Hepatocyte (in vitro differentiated cells): ENCODE measurements around the gene TET2. TPM values are rescaled to one million over a fixed set of nuclear protein-coding genes. Genes with fewer than 3 reads are reported as not detected.

Experiments used
- DNase-seq: peaks from one replicate; pipeline ENCODE4 v3.0.0-alpha.2; 2016; ENCODE audit warnings: low spot score
- H2AFZ ChIP-seq: fragments of 200-600 bp; sonication (generic); 2 replicates; pipeline ENCODE4 v1.6.0; 2016; ENCODE audit warnings: antibody characterized with exemption, mild to moderate bottlenecking
- H3K27ac ChIP-seq: fragments of 200-600 bp; sonication (generic); 2 replicates; pipeline ENCODE4 v1.5.1; 2016; ENCODE audit warnings: mild to moderate bottlenecking
- H3K27me3 ChIP-seq: fragments of 200-600 bp; sonication (generic); 2 replicates; pipeline ENCODE4 v1.6.1; 2016
- H3K36me3 ChIP-seq: fragments of 200-600 bp; sonication (generic); replicated peaks from 2 replicates; pipeline ENCODE4 v1.5.1; 2016; ENCODE audit warnings: low read depth; ENCODE audit not compliant: insufficient read depth
- H3K4me1 ChIP-seq: fragments of 200-600 bp; sonication (generic); 2 replicates; pipeline ENCODE4 v1.5.1; 2016; ENCODE audit warnings: mild to moderate bottlenecking, moderate library complexity; ENCODE audit not compliant: insufficient read depth
- H3K4me2 ChIP-seq: fragments of 200-600 bp; sonication (generic); 2 replicates; pipeline ENCODE4 v1.6.0; 2016
- H3K4me3 ChIP-seq: fragments of 200-600 bp; sonication (generic); 2 replicates; pipeline ENCODE4 v1.5.1; 2016; ENCODE audit warnings: mild to moderate bottlenecking
- H3K79me2 ChIP-seq: fragments of 200-600 bp; sonication (generic); 2 replicates; pipeline ENCODE4 v1.6.0; 2017; ENCODE audit warnings: mild to moderate bottlenecking
- H3K9me2 ChIP-seq: fragments of 200-600 bp; sonication (generic); replicated peaks from 2 replicates; pipeline ENCODE4 v1.6.0; 2017; ENCODE audit warnings: mild to moderate bottlenecking; ENCODE audit not compliant: insufficient read depth
- H3K9me3 ChIP-seq: fragments of 200-600 bp; sonication (generic); 2 replicates; pipeline ENCODE4 v1.5.1; 2016; ENCODE audit warnings: low read depth, mild to moderate bottlenecking
- H4K20me1 ChIP-seq: fragments of 200-600 bp; sonication (generic); 2 replicates; pipeline ENCODE4 v1.6.0; 2016; ENCODE audit warnings: mild to moderate bottlenecking; ENCODE audit not compliant: insufficient read depth, poor library complexity, severe bottlenecking
- CTCF ChIP-seq: fragments of 200-600 bp; sonication (generic); IDR thresholded peaks from 2 replicates; pipeline ENCODE4 v1.5.1; 2016; ENCODE audit warnings: antibody characterized with exemption, mild to moderate bottlenecking; ENCODE audit not compliant: poor library complexity
- EZH2 ChIP-seq: fragments of 200-600 bp; sonication (generic); IDR thresholded peaks from 2 replicates; pipeline ENCODE4 v1.6.1; 2016; ENCODE audit warnings: antibody characterized with exemption, mild to moderate bottlenecking, borderline replicate concordance
- EZH2phosphoT487 ChIP-seq: fragments of 200-600 bp; sonication (generic); IDR thresholded peaks from one replicate; pipeline ENCODE4 v1.6.1; 2018; ENCODE audit warnings: antibody characterized with exemption, mild to moderate bottlenecking, low read depth, moderate library complexity; ENCODE audit not compliant: unreplicated experiment, severe bottlenecking
- WGBS: methylation state at CpG from one replicate; pipeline ENCODE4 v1.1.6; 2016; ENCODE audit warnings: low lambda C conversion rate; ENCODE audit errors: missing lambda C conversion rate; 5-methylcytosine and 5-hydroxymethylcytosine counted together
- polyA plus RNA-seq: library from polyadenylated mRNA; unstranded; fragments of >200 nt; fragmentation: Nextera tagmentation; extraction: Ambion mirVana; gene quantifications from 2 replicates; pipeline ENCODE4 v1.2.1, GENCODE V29; 2016
- total RNA-seq: library from RNA; depleted of rRNA; stranded (reverse); fragments of >200 nt; gene quantifications from 2 replicates; pipeline ENCODE4 v1.2.3, GENCODE V29; 2014

TET2 gene
- total and polyA plus RNA-seq, 2 experiments from 2014 or later: 5.5 to 15.5 TPM

- Histone ChIP-seq H3K36me3 (no peaks in the 10 kb centered on the region), H3K79me2 (peaks cover 43% of the 10 kb centered on the region), H3K9me2 (no peaks in the 10 kb centered on the region), H3K4me1 (peaks cover 11% of the 10 kb centered on the region), H3K4me3 (no peak overlapping the region), H3K27ac (no peak overlapping the region), H3K4me2 (no peak overlapping the region), H3K27me3 (no peaks in the 10 kb centered on the region), H2AFZ (no peak overlapping the region), H4K20me1 (no peaks in the 10 kb centered on the region), H3K9me3 (no peaks in the 10 kb centered on the region)
- peak; percentile 30 for DNase-seq
- TF ChIP-seq CTCF: no peak
Observed at GRCh38 chr4:105179539-105180401, 33.1 kb downstream of the TET2 start.

GRCh38 chr4:105181259-105181658 is 34.6 kb downstream of the TET2 start:
- no peak overlapping the region for H3K4me3 ChIP-seq
- no peaks in the 10 kb centered on the region for H4K20me1 ChIP-seq
- H3K36me3 ChIP-seq: no peaks in the 10 kb centered on the region
- TF ChIP-seq CTCF (no peak), EZH2phosphoT487 (no peak), EZH2 (no peak)
- H3K4me2 ChIP-seq: no peak overlapping the region
- WGBS: 47% methylated on average over 2 of the region's 2 CpGs
- no peaks in the 10 kb centered on the region for H3K9me2 ChIP-seq
- no peaks in the 10 kb centered on the region for H3K27me3 ChIP-seq
- no peaks in the 10 kb centered on the region for H3K9me3 ChIP-seq
- peak overlapping the region; percentile 0 for H3K27ac ChIP-seq
- H2AFZ ChIP-seq: no peak overlapping the region
- H3K79me2 ChIP-seq: peaks cover 45% of the 10 kb centered on the region
- peaks cover 16% of the 10 kb centered on the region for H3K4me1 ChIP-seq
- DNase-seq: no peak

GRCh38 chr4:105182211-105182610 is 35.5 kb downstream of the TET2 start:
- Histone ChIP-seq H3K9me2 (no peaks in the 10 kb centered on the region), H3K79me2 (peaks cover 50% of the 10 kb centered on the region), H3K36me3 (no peaks in the 10 kb centered on the region), H3K27ac (no peak overlapping the region), H4K20me1 (no peaks in the 10 kb centered on the region), H3K4me3 (no peak overlapping the region), H2AFZ (no peak overlapping the region), H3K4me1 (peaks cover 16% of the 10 kb centered on the region), H3K27me3 (no peaks in the 10 kb centered on the region), H3K4me2 (no peak overlapping the region), H3K9me3 (no peaks in the 10 kb centered on the region)
- no peak for DNase-seq
- 72% methylated on average over 3 of the region's 3 CpGs for WGBS
- no peak for TF ChIP-seq EZH2phosphoT487
- TF ChIP-seq CTCF: no peak
- TF ChIP-seq EZH2: no peak
